ENCODE measurements around the gene KCNG2. TPM values are rescaled to one million over a fixed set of nuclear protein-coding genes. Genes with fewer than 3 reads are reported as not detected.

KCNG2 gene
- total RNA-seq, 1 donor from 2014 or later, result not detected

- H3K36me3 Mint-ChIP-seq (ENCODE audit: low read depth), result no peaks in the 10 kb centered on the region
- no peak for DNase-seq
- peaks cover 9% of the 10 kb centered on the region for H3K27me3 Mint-ChIP-seq
- intact Hi-C loops (cut with micrococcal nuclease), result no loop called here
- H3K4me3 Mint-ChIP-seq, result no peak overlapping the region
- H3K27ac Mint-ChIP-seq, result no peak overlapping the region
- H3K4me1 Mint-ChIP-seq, result peaks cover 6% of the 10 kb centered on the region
- H3K9me3 Mint-ChIP-seq, result no peaks in the 10 kb centered on the region
Observed at GRCh38 chr18:79819968-79820351, 22.2 kb downstream of the KCNG2 start.

GRCh38 chr18:79823120-79823519 is 25.4 kb downstream of the KCNG2 start:
- Mint-ChIP-seq H3K27me3 (peaks cover 9% of the 10 kb centered on the region), H3K4me3 (no peak overlapping the region), H3K9me3 (no peaks in the 10 kb centered on the region), H3K27ac (no peak overlapping the region), H3K4me1 (peaks cover 6% of the 10 kb centered on the region), H3K36me3 (ENCODE audit: low read depth) (no peaks in the 10 kb centered on the region)
- intact Hi-C loops (cut with micrococcal nuclease), result no loop called here
- no peak for DNase-seq

GRCh38 chr18:79825913-79826312 is 28.2 kb downstream of the KCNG2 start:
- H3K36me3 Mint-ChIP-seq (ENCODE audit: low read depth), result no peaks in the 10 kb centered on the region
- no peak overlapping the region for H3K4me3 Mint-ChIP-seq
- H3K9me3 Mint-ChIP-seq, result no peaks in the 10 kb centered on the region
- H3K4me1 Mint-ChIP-seq, result no peaks in the 10 kb centered on the region
- no peak for DNase-seq
- intact Hi-C loops (cut with micrococcal nuclease), result no loop called here
- H3K27me3 Mint-ChIP-seq, result peaks cover under 1% of the 10 kb centered on the region
- H3K27ac Mint-ChIP-seq, result no peak overlapping the region

- Mint-ChIP-seq H3K27me3 (no peaks in the 10 kb centered on the region), H3K36me3 (ENCODE audit: low read depth) (no peaks in the 10 kb centered on the region), H3K4me3 (no peak overlapping the region), H3K27ac (no peak overlapping the region), H3K9me3 (no peaks in the 10 kb centered on the region), H3K4me1 (no peaks in the 10 kb centered on the region)
- intact Hi-C loops (cut with micrococcal nuclease), result no loop called here
- no peak for DNase-seq
Observed at GRCh38 chr18:79826966-79827365, 29.2 kb downstream of the KCNG2 start.

GRCh38 chr18:79828258-79828657 is 30.5 kb downstream of the KCNG2 start:
- Mint-ChIP-seq H3K4me1 (no peaks in the 10 kb centered on the region), H3K27me3 (no peaks in the 10 kb centered on the region), H3K9me3 (no peaks in the 10 kb centered on the region), H3K4me3 (no peak overlapping the region), H3K36me3 (ENCODE audit: low read depth) (no peaks in the 10 kb centered on the region), H3K27ac (no peak overlapping the region)
- DNase-seq, result no peak
- intact Hi-C loops (cut with micrococcal nuclease), result no loop called here

- intact Hi-C loops (cut with micrococcal nuclease), result no loop called here
- Mint-ChIP-seq H3K36me3 (ENCODE audit: low read depth) (no peaks in the 10 kb centered on the region), H3K4me1 (no peaks in the 10 kb centered on the region), H3K27ac (no peak overlapping the region), H3K9me3 (no peaks in the 10 kb centered on the region), H3K27me3 (no peaks in the 10 kb centered on the region), H3K4me3 (no peak overlapping the region)
- no peak for DNase-seq
Observed at GRCh38 chr18:79829136-79829854, 31.6 kb downstream of the KCNG2 start.

- Mint-ChIP-seq H3K9me3 (peaks cover 5% of the 10 kb centered on the region), H3K27me3 (peaks cover 11% of the 10 kb centered on the region), H3K27ac (no peak overlapping the region), H3K4me1 (no peaks in the 10 kb centered on the region), H3K4me3 (no peak overlapping the region), H3K36me3 (ENCODE audit: low read depth) (no peaks in the 10 kb centered on the region)
- intact Hi-C loops (cut with micrococcal nuclease), result no loop called here
- no peak for DNase-seq
Observed at GRCh38 chr18:79832169-79832568, 34.4 kb downstream of the KCNG2 start.

- Mint-ChIP-seq H3K36me3 (ENCODE audit: low read depth) (peaks cover 1% of the 10 kb centered on the region), H3K27ac (no peak overlapping the region), H3K9me3 (peaks cover 8% of the 10 kb centered on the region), H3K4me3 (no peak overlapping the region), H3K4me1 (no peaks in the 10 kb centered on the region), H3K27me3 (peaks cover 14% of the 10 kb centered on the region)
- intact Hi-C loops (cut with micrococcal nuclease), result no loop called here
- no peak for DNase-seq
Observed at GRCh38 chr18:79834834-79835233, 37.1 kb downstream of the KCNG2 start.

- Mint-ChIP-seq H3K36me3 (ENCODE audit: low read depth) (peaks cover 1% of the 10 kb centered on the region), H3K27ac (no peak overlapping the region), H3K4me3 (no peak overlapping the region), H3K4me1 (no peaks in the 10 kb centered on the region), H3K27me3 (peaks cover 13% of the 10 kb centered on the region), H3K9me3 (peaks cover 3% of the 10 kb centered on the region)
- intact Hi-C loops (cut with micrococcal nuclease), result no loop called here
- no peak for DNase-seq
Observed at GRCh38 chr18:79841936-79842335, 44.2 kb downstream of the KCNG2 start.

GRCh38 chr18:79844999-79845563 is 47.3 kb downstream of the KCNG2 start:
- Mint-ChIP-seq H3K27me3 (peaks cover 9% of the 10 kb centered on the region), H3K4me3 (no peak overlapping the region), H3K4me1 (no peaks in the 10 kb centered on the region), H3K27ac (no peak overlapping the region), H3K9me3 (no peaks in the 10 kb centered on the region), H3K36me3 (ENCODE audit: low read depth) (no peaks in the 10 kb centered on the region)
- intact Hi-C loops (cut with micrococcal nuclease), result no loop called here
- DNase-seq, result no peak

- Mint-ChIP-seq H3K4me3 (no peak overlapping the region), H3K27me3 (peaks cover 5% of the 10 kb centered on the region), H3K36me3 (ENCODE audit: low read depth) (no peaks in the 10 kb centered on the region), H3K9me3 (no peaks in the 10 kb centered on the region), H3K4me1 (no peaks in the 10 kb centered on the region), H3K27ac (no peak overlapping the region)
- intact Hi-C loops (cut with micrococcal nuclease), result no loop called here
- no peak for DNase-seq
Observed at GRCh38 chr18:79846936-79847557, 49.3 kb downstream of the KCNG2 start.

- no peaks in the 10 kb centered on the region for H3K9me3 Mint-ChIP-seq
- no peaks in the 10 kb centered on the region for H3K36me3 Mint-ChIP-seq (ENCODE audit: low read depth)
- no peaks in the 10 kb centered on the region for H3K4me1 Mint-ChIP-seq
- intact Hi-C loops (cut with micrococcal nuclease), result no loop called here
- peaks cover 5% of the 10 kb centered on the region for H3K27me3 Mint-ChIP-seq
- no peak overlapping the region for H3K4me3 Mint-ChIP-seq
- DNase-seq, result no peak
- no peak overlapping the region for H3K27ac Mint-ChIP-seq
Observed at GRCh38 chr18:79847606-79848293, 50.0 kb downstream of the KCNG2 start.

GRCh38 chr18:79848294-79848578 is 50.5 kb downstream of the KCNG2 start:
- DNase-seq, result no peak

GRCh38 chr18:79848579-79849327 is 51.0 kb downstream of the KCNG2 start:
- Mint-ChIP-seq H3K27ac (no peak overlapping the region), H3K9me3 (no peaks in the 10 kb centered on the region), H3K27me3 (peaks cover 3% of the 10 kb centered on the region), H3K4me1 (no peaks in the 10 kb centered on the region), H3K36me3 (ENCODE audit: low read depth) (no peaks in the 10 kb centered on the region), H3K4me3 (no peak overlapping the region)
- intact Hi-C loops (cut with micrococcal nuclease), result no loop called here
- no peak for DNase-seq

More at GRCh38 chr18:79848294-79848578, 50.5 kb downstream of the KCNG2 start:
- Mint-ChIP-seq H3K27me3 (peaks cover 5% of the 10 kb centered on the region), H3K36me3 (ENCODE audit: low read depth) (no peaks in the 10 kb centered on the region), H3K4me1 (no peaks in the 10 kb centered on the region), H3K4me3 (no peak overlapping the region), H3K27ac (no peak overlapping the region), H3K9me3 (no peaks in the 10 kb centered on the region)
- intact Hi-C loops (cut with micrococcal nuclease), result no loop called here
